ENCODE results near the gene PCYOX1L. TPM values are rescaled to one million over a fixed set of nuclear protein-coding genes. Genes with fewer than 3 reads are reported as not detected.

Gene PCYOX1L
- total and polyA plus RNA-seq, 3 experiments from 2014 or later, result 11.9 to 23.3 (median 22.6) TPM

DNA sequence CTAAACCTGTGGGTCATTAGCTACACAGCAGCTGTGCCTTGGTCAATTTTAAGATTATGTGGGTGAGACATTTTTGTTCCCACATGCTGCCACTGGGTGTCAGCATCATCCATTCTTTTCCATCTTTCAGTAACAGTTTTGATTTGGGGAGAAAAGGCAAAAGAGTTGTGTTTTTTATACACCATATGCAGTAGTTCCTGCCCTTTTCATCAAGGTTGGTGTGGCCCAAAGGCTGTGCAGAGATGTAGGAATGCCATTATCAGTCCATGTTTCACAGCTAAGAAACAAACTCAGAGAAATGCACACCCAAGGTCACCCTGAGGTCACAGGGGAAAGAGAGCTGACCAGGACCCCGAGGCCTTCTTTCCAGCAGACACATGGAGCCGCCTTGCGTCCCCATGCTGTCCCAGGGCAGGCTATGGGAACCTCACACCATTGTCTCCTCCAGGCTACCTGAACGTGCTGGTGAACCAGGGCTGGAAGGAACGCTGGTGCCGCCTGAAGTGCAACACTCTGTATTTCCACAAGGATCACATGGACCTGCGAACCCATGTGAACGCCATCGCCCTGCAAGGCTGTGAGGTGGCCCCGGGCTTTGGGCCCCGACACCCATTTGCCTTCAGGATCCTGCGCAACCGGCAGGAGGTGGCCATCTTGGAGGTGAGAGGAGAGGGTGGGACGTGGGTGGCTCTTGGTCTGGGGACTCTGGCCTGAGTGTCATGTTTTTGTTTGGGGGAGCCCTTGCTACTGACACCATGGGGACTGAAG is 40.4 kb upstream of the PCYOX1L start:
- peaks cover 4 to 5% of the 10 kb centered on the region in 2 donors for H3K27me3 Mint-ChIP-seq
- Histone ChIP-seq H3K4me1 (ENCODE audit: insufficient read depth, low read length) (peaks cover 3% of the 10 kb centered on the region), H3K9me3 (ENCODE audit: low read length) (no peaks in the 10 kb centered on the region), H3K4me3 (ENCODE audit: low read length) (no peak overlapping the region), H3K27me3 (ENCODE audit: insufficient read depth, low read length, poor library complexity, severe bottlenecking) (no peaks in the 10 kb centered on the region), H3K36me3 (ENCODE audit: insufficient read depth, low read length) (no peaks in the 10 kb centered on the region), H3K27ac (ENCODE audit: low read depth, low read length) (no peak overlapping the region)
- no peaks in the 10 kb centered on the region for H3K4me1 Mint-ChIP-seq
- ChIA-PET CTCF (interaction anchor here (0.7 to 15.5 kb wide), 20 partner anchors 9 to 247 kb away, joined by 3 to 221 read pairs (median 5); partner anchors contain the start of genes GRPEL2, IL17B and PCYOX1L), POLR2A (no interaction called here)
- no peaks in the 10 kb centered on the region for H3K36me3 Mint-ChIP-seq
- H3K9me3 Mint-ChIP-seq, result no peaks in the 10 kb centered on the region
- DNase-seq, result peak in 4 of 5 donors; percentile 13 to 52 (median 24)
- H3K27ac Mint-ChIP-seq, result no peak overlapping the region
- no peak overlapping the region for H3K4me3 Mint-ChIP-seq

DNA sequence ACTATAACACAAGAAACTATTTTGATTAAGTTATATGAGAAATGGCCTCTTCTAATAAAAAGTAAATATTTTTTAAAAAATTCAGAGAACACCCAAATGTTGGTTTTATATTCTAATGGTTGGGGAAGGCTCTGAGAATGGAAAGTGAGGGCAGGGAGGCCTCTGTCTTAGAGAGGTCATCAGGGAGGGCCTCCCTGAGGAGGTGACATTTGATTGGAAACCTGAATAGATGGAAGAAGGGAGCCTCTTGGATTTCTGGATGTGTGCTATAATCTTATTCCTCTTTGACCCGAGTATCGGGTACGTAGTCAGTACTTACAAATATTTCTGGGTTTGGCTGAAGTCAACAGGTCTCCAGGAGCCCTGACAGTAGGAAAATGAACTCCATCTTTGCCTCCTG is 38.7 kb upstream of the PCYOX1L start:
- Mint-ChIP-seq H3K9me3 (no peaks in the 10 kb centered on the region), H3K27ac (no peak overlapping the region), H3K4me3 (no peak overlapping the region), H3K36me3 (no peaks in the 10 kb centered on the region), H3K27me3 (peaks cover 4 to 5% of the 10 kb centered on the region in 2 donors), H3K4me1 (no peaks in the 10 kb centered on the region)
- Histone ChIP-seq H3K27ac (ENCODE audit: low read depth, low read length) (no peak overlapping the region), H3K27me3 (ENCODE audit: insufficient read depth, low read length, poor library complexity, severe bottlenecking) (no peaks in the 10 kb centered on the region), H3K9me3 (ENCODE audit: low read length) (no peaks in the 10 kb centered on the region), H3K4me3 (ENCODE audit: low read length) (no peak overlapping the region), H3K36me3 (ENCODE audit: insufficient read depth, low read length) (no peaks in the 10 kb centered on the region), H3K4me1 (ENCODE audit: insufficient read depth, low read length) (peaks cover 3% of the 10 kb centered on the region)
- POLR2A ChIA-PET, result no interaction called here
- no peak for DNase-seq
- CTCF ChIA-PET, result interaction anchor here (0.9 to 15.5 kb wide), 4 partner anchors 39 to 245 kb away, joined by 3 to 221 read pairs (median 5); partner anchors contain the start of genes IL17B and PCYOX1L

- Mint-ChIP-seq H3K27ac (no peak overlapping the region), H3K4me3 (no peak overlapping the region), H3K27me3 (peaks cover 4% of the 10 kb centered on the region in 2 donors), H3K9me3 (no peaks in the 10 kb centered on the region), H3K36me3 (no peaks in the 10 kb centered on the region), H3K4me1 (no peaks in the 10 kb centered on the region)
- Histone ChIP-seq H3K4me1 (ENCODE audit: insufficient read depth, low read length) (peaks cover 3% of the 10 kb centered on the region), H3K4me3 (ENCODE audit: low read length) (no peak overlapping the region), H3K27ac (ENCODE audit: low read depth, low read length) (peak overlapping the region; percentile 33), H3K36me3 (ENCODE audit: insufficient read depth, low read length) (no peaks in the 10 kb centered on the region), H3K27me3 (ENCODE audit: insufficient read depth, low read length, poor library complexity, severe bottlenecking) (no peaks in the 10 kb centered on the region), H3K9me3 (ENCODE audit: low read length) (no peaks in the 10 kb centered on the region)
- POLR2A ChIA-PET, result interaction anchor here (1.1 kb wide), 1 partner anchor 111 kb away, joined by 3 read pairs; no protein-coding TSS in a partner anchor
- no peak for DNase-seq
- CTCF ChIA-PET, result interaction anchor here (1.0 to 15.5 kb wide), 4 partner anchors 32 to 62 kb away, joined by 3 to 221 read pairs (median 4); partner anchors contain the start of genes IL17B and PCYOX1L
These were observed 37.0 kb upstream of the PCYOX1L start for GRCh38 chr5:149320791-149321330.

- ChIA-PET POLR2A (no interaction called here), CTCF (interaction anchor here (15.5 kb wide), 1 partner anchor 50 kb away, joined by 221 read pairs; the partner anchor contains the start of gene IL17B)
- Mint-ChIP-seq H3K27me3 (peaks cover 4% of the 10 kb centered on the region in 2 donors), H3K27ac (no peak overlapping the region), H3K36me3 (no peaks in the 10 kb centered on the region), H3K4me1 (no peaks in the 10 kb centered on the region), H3K4me3 (no peak overlapping the region), H3K9me3 (peaks cover 0 to 3% (median 0%) of the 10 kb centered on the region in 5 donors)
- no peak overlapping the region for H3K27ac ChIP-seq (ENCODE audit: low read depth, low read length)
- peaks cover under 1% of the 10 kb centered on the region for H3K4me1 ChIP-seq (ENCODE audit: insufficient read depth, low read length)
- no peaks in the 10 kb centered on the region for H3K27me3 ChIP-seq (ENCODE audit: insufficient read depth, low read length, poor library complexity, severe bottlenecking)
- no peaks in the 10 kb centered on the region for H3K36me3 ChIP-seq (ENCODE audit: insufficient read depth, low read length)
- no peak overlapping the region for H3K4me3 ChIP-seq (ENCODE audit: low read length)
- no peaks in the 10 kb centered on the region for H3K9me3 ChIP-seq (ENCODE audit: low read length)
- no peak for DNase-seq
These were observed 35.3 kb upstream of the PCYOX1L start for GRCh38 chr5:149322518-149322917.

DNA sequence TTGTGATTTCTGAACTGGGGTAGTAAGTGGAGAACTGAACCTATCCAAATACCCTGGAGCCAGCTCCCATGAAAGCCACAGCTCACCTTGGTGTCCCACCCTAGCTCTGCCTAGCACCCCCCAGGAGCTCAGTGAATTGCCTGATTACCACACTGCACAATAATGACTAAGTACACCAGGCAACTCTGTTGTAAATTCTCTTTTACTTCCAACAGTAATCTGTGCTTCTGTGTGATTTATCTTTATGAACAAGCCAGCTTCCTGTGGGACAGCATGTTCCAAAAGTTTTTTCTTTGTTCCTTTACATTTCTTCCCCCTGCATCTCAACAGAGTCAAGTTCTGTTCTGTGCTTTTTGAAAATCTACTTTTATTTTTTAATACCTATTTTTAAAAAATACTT is 34.6 kb upstream of the PCYOX1L start:
- ChIA-PET CTCF (interaction anchor here (0.9 kb wide), 1 partner anchor 45 kb away, joined by 5 read pairs; no protein-coding TSS in a partner anchor), POLR2A (interaction anchor here (0.7 kb wide), 1 partner anchor 22 kb away, joined by 4 read pairs; the partner anchor contains the start of gene GRPEL2)
- Histone ChIP-seq H3K27ac (ENCODE audit: low read depth, low read length) (no peak overlapping the region), H3K36me3 (ENCODE audit: insufficient read depth, low read length) (no peaks in the 10 kb centered on the region), H3K4me3 (ENCODE audit: low read length) (no peak overlapping the region), H3K9me3 (ENCODE audit: low read length) (no peaks in the 10 kb centered on the region), H3K27me3 (ENCODE audit: insufficient read depth, low read length, poor library complexity, severe bottlenecking) (no peaks in the 10 kb centered on the region), H3K4me1 (ENCODE audit: insufficient read depth, low read length) (no peaks in the 10 kb centered on the region)
- H3K27ac Mint-ChIP-seq, result no peak overlapping the region
- no peak overlapping the region for H3K4me3 Mint-ChIP-seq
- DNase-seq, result no peak
- peaks cover 0 to 3% (median 0%) of the 10 kb centered on the region in 5 donors for H3K9me3 Mint-ChIP-seq
- no peaks in the 10 kb centered on the region for H3K4me1 Mint-ChIP-seq
- H3K36me3 Mint-ChIP-seq, result no peaks in the 10 kb centered on the region
- H3K27me3 Mint-ChIP-seq, result peaks cover 4% of the 10 kb centered on the region in 2 donors

GRCh38 chr5:149323621-149324205 is 34.1 kb upstream of the PCYOX1L start:
- DNase-seq, result no peak
- ChIA-PET CTCF (interaction anchor here (0.6 to 0.9 kb wide), 2 partner anchors 22 to 45 kb away, joined by 3 to 5 read pairs; no protein-coding TSS in a partner anchor), POLR2A (interaction anchor here (0.7 kb wide), 1 partner anchor 21 kb away, joined by 4 read pairs; the partner anchor contains the start of gene GRPEL2)
- Mint-ChIP-seq H3K36me3 (no peaks in the 10 kb centered on the region), H3K4me1 (no peaks in the 10 kb centered on the region), H3K27me3 (peaks cover 4% of the 10 kb centered on the region in 2 donors), H3K4me3 (no peak overlapping the region), H3K27ac (no peak overlapping the region), H3K9me3 (peaks cover 0 to 3% (median 0%) of the 10 kb centered on the region in 5 donors)
- Histone ChIP-seq H3K9me3 (ENCODE audit: low read length) (no peaks in the 10 kb centered on the region), H3K27me3 (ENCODE audit: insufficient read depth, low read length, poor library complexity, severe bottlenecking) (no peaks in the 10 kb centered on the region), H3K4me3 (ENCODE audit: low read length) (no peak overlapping the region), H3K4me1 (ENCODE audit: insufficient read depth, low read length) (no peaks in the 10 kb centered on the region), H3K27ac (ENCODE audit: low read depth, low read length) (no peak overlapping the region), H3K36me3 (ENCODE audit: insufficient read depth, low read length) (no peaks in the 10 kb centered on the region)

- Mint-ChIP-seq H3K36me3 (no peaks in the 10 kb centered on the region), H3K4me3 (no peak overlapping the region), H3K27ac (no peak overlapping the region), H3K4me1 (no peaks in the 10 kb centered on the region), H3K9me3 (peaks cover 0 to 3% (median 0%) of the 10 kb centered on the region in 5 donors), H3K27me3 (peaks cover 4% of the 10 kb centered on the region in 2 donors)
- CTCF ChIA-PET, result interaction anchor here (0.6 to 1.0 kb wide), 2 partner anchors 21 to 47 kb away, joined by 3 read pairs; no protein-coding TSS in a partner anchor
- H3K36me3 ChIP-seq (ENCODE audit: insufficient read depth, low read length), result no peaks in the 10 kb centered on the region
- H3K4me1 ChIP-seq (ENCODE audit: insufficient read depth, low read length), result no peaks in the 10 kb centered on the region
- no peak overlapping the region for H3K27ac ChIP-seq (ENCODE audit: low read depth, low read length)
- no peaks in the 10 kb centered on the region for H3K27me3 ChIP-seq (ENCODE audit: insufficient read depth, low read length, poor library complexity, severe bottlenecking)
- H3K9me3 ChIP-seq (ENCODE audit: low read length), result no peaks in the 10 kb centered on the region
- no peak overlapping the region for H3K4me3 ChIP-seq (ENCODE audit: low read length)
- POLR2A ChIA-PET, result no interaction called here
- DNase-seq, result no peak
These were observed 33.2 kb upstream of the PCYOX1L start for GRCh38 chr5:149324641-149325040.

All from CD8-positive, alpha-beta memory T cell (primary cell).